Mesendoderm (in vitro differentiated cells): ENCODE results near the gene SMTNL2.

Source experiments
- DNase-seq: peaks from one replicate; pipeline ENCODE4 v3.0.0; 2013
- H2AK5ac ChIP-seq: 2 replicates; pipeline ENCODE4 v1.6.1; 2013; ENCODE audit warnings: low read length, inconsistent platforms
- H2BK120ac ChIP-seq: 2 replicates; pipeline ENCODE4 v1.6.1; 2013; ENCODE audit warnings: low read depth, mild to moderate bottlenecking, low read length, moderate library complexity, mixed read lengths
- H2BK15ac ChIP-seq: replicated peaks from 2 replicates; pipeline ENCODE4 v1.6.1; 2013; ENCODE audit warnings: low read depth, mild to moderate bottlenecking, moderate library complexity
- H2BK5ac ChIP-seq: 2 replicates; pipeline ENCODE4 v1.6.1; 2013; ENCODE audit warnings: low read length, inconsistent platforms
- H3K18ac ChIP-seq: 2 replicates; pipeline ENCODE4 v1.6.1; 2013; ENCODE audit warnings: mild to moderate bottlenecking, low read length, mixed read lengths
- H3K23ac ChIP-seq: one replicate; pipeline ENCODE4 v1.6.1; 2013; ENCODE audit warnings: low read length
- H3K27ac ChIP-seq: 2 replicates; pipeline ENCODE4 v1.5.1; 2013; ENCODE audit warnings: low read depth, mild to moderate bottlenecking, inconsistent platforms, low read length, moderate library complexity
- H3K27me3 ChIP-seq: 2 replicates; pipeline ENCODE4 v1.6.1; 2013; ENCODE audit warnings: low read length, control low read depth, mild to moderate bottlenecking, inconsistent platforms; ENCODE audit not compliant: insufficient read depth, poor library complexity
- H3K36me3 ChIP-seq: 2 replicates; pipeline ENCODE4 v1.6.1; 2013; ENCODE audit warnings: low read length, inconsistent platforms; ENCODE audit not compliant: control insufficient read depth, insufficient read depth
- H3K4ac ChIP-seq: one replicate; pipeline ENCODE4 v1.6.1; 2013; ENCODE audit warnings: low read depth, mild to moderate bottlenecking, low read length, moderate library complexity
- H3K4me1 ChIP-seq: 2 replicates; pipeline ENCODE4 v1.6.1; 2013; ENCODE audit warnings: low read depth, low read length, inconsistent platforms; ENCODE audit not compliant: control insufficient read depth
- H3K4me2 ChIP-seq: 2 replicates; pipeline ENCODE4 v1.6.1; 2013; ENCODE audit warnings: low read length
- H3K4me3 ChIP-seq: 2 replicates; pipeline ENCODE4 v1.5.1; 2013; ENCODE audit warnings: mild to moderate bottlenecking, low read length
- H3K56ac ChIP-seq: one replicate; pipeline ENCODE4 v1.6.1; 2013; ENCODE audit warnings: low read length
- H3K79me1 ChIP-seq: 2 replicates; pipeline ENCODE4 v1.6.1; 2013; ENCODE audit warnings: low read length, inconsistent platforms
- H3K79me2 ChIP-seq: 2 replicates; pipeline ENCODE4 v1.6.1; 2013; ENCODE audit warnings: mild to moderate bottlenecking, low read length; ENCODE audit not compliant: control insufficient read depth, insufficient read depth
- H3K9ac ChIP-seq: 2 replicates; pipeline ENCODE4 v1.6.1; 2013; ENCODE audit warnings: low read length, inconsistent platforms
- H4K5ac ChIP-seq: one replicate; pipeline ENCODE4 v1.6.1; 2013; ENCODE audit warnings: low read length
- H4K8ac ChIP-seq: one replicate; pipeline ENCODE4 v1.6.1; 2013; ENCODE audit warnings: low read depth, mild to moderate bottlenecking, control low read depth, low read length, moderate library complexity
- WGBS: extraction: QIAGEN DNeasy Blood & Tissue Kit; methylation state at CpG from one replicate; pipeline ENCODE4 v1.1.7; 2013; ENCODE audit warnings: low lambda C conversion rate, missing lambda C conversion rate; ENCODE audit not compliant: insufficient coverage; ENCODE audit errors: extremely low coverage; 5-methylcytosine and 5-hydroxymethylcytosine counted together

Gene SMTNL2

DNA sequence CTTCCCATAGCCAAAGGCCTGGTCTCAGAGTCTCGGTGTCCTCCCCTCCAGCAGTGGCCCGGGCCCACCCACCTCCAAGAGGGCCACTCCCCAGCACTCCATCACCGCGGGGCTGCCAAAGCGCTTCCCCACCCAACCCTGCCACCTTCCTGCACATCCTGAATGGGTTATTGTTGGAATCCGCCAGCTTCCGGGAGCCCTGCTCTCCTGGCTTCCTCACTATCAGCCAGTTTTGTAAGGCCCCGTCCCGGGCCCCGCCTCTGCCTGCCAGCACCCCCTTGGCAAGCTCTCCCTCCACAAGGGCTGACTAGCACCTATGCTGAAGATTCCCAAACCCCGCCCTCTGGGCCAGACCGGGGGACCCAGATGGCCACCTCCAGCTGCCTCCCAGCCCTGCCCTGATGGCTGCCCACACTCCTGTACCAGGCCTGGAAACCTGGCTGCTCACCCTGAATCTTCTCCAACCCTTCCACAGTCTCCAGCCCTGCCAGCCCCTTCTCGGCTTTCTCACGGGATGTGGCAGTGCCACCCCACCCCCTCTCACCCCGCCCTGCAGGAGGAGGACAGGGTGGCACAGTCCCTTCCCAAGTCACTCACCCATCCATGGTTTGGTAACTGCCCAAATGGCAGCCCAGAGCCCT, 43.5 kb upstream of the SMTNL2 start:
- Histone ChIP-seq H3K23ac (no peak overlapping the region), H3K4me1 (no peaks in the 10 kb centered on the region), H3K4me2 (no peak overlapping the region), H3K18ac (no peak overlapping the region), H3K79me1 (no peaks in the 10 kb centered on the region), H3K56ac (no peak overlapping the region), H3K27me3 (no peaks in the 10 kb centered on the region), H3K4ac (no peak overlapping the region), H2BK120ac (no peak overlapping the region), H3K9ac (no peak overlapping the region), H3K4me3 (no peak overlapping the region), H3K79me2 (no peaks in the 10 kb centered on the region), H3K27ac (no peak overlapping the region), H3K36me3 (peaks cover 21% of the 10 kb centered on the region), H2AK5ac (no peak overlapping the region), H2BK15ac (no peak overlapping the region), H4K8ac (no peak overlapping the region), H4K5ac (no peak overlapping the region), H2BK5ac (no peak overlapping the region)
- no CpG with 5 or more reads among the region's 15 CpGs for WGBS
- DNase-seq = no peak

DNA sequence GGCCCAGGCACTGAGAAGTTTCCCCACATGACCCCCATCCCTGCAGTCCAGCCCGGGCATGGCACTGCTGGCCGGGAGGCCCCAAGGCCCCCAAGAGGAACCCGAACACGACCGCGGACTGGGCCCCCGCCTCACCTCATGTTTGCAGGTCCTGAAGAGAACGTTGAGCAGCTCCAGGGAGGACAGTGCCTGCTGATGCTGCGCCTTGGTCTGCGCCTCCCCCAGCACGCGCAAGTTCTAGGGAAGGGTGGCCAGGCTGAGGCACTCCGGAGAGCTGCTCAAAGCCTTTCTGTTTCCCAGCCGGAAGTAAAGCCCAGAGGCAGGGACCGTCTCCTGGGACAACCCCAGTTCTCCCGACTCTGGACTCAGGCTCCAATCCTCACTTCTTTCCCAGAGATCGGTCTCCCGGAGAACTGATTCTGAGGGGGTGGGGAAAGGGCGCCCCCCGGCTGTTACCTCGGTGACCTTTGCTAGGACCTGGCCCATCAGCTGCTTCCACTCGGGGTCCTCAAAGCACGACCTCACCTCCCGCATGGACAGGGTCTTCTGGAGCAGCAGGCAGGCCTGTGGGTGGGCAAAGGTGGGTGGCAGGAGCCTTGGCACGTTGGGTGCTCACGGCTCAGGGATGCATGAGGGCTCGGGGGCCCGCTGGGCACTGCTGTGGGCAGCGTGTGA, 42.9 kb upstream of the SMTNL2 start:
- no CpG with 5 or more reads among the region's 29 CpGs for WGBS
- no peak overlapping the region for H3K4me3 ChIP-seq
- DNase-seq = no peak

DNA sequence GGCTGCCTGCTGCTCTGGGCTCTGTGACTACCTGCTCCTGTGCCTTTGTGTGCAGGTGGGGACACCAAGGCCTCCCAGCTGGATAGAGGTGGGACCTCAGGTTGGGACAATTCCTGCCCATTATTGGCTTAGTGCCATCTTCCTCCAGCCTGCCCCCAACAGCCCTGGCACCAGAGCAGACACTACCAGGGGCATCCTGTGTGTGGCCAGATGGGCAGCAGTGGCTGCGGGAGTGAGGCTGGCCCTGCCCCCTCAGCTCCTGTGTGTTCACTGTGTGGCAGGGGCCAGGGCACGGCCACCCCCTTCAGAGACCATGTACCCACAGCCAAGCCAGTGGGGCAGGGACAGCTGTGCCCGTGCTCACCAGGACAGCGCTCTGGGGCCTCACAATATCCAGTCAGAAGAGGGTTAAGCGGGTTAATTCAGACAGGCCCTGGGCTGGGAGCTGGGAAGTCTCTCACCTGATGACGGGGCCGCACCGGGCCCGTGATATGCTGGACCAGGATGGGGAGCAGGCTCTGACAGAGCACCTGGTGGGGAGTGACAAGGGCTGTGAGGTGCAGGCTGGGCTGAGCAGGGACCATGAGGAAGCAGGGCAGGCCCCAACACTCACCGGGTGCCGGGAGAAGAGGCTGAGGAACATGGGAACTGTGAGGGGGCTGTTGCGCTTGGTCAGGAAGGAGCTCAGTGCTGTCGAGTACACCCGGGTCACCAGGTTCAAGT, 42.2 kb upstream of the SMTNL2 start:
- DNase-seq = no peak
- H3K79me1 ChIP-seq = no peaks in the 10 kb centered on the region
- H3K18ac ChIP-seq = no peak overlapping the region
- H4K8ac ChIP-seq = no peak overlapping the region
- H3K4me3 ChIP-seq = no peak overlapping the region
- no peak overlapping the region for H3K9ac ChIP-seq
- no peak overlapping the region for H3K27ac ChIP-seq
- H3K23ac ChIP-seq = no peak overlapping the region
- H2AK5ac ChIP-seq = no peak overlapping the region
- H3K79me2 ChIP-seq = no peaks in the 10 kb centered on the region
- no CpG with 5 or more reads among the region's 14 CpGs for WGBS
- H3K56ac ChIP-seq = no peak overlapping the region
- no peak overlapping the region for H3K4ac ChIP-seq
- no peak overlapping the region for H2BK120ac ChIP-seq
- H3K4me1 ChIP-seq = no peaks in the 10 kb centered on the region
- no peak overlapping the region for H4K5ac ChIP-seq
- no peak overlapping the region for H2BK15ac ChIP-seq
- H3K36me3 ChIP-seq = peaks cover 23% of the 10 kb centered on the region
- no peak overlapping the region for H2BK5ac ChIP-seq
- H3K27me3 ChIP-seq = no peaks in the 10 kb centered on the region
- H3K4me2 ChIP-seq = no peak overlapping the region

More for the DNA sequence above, 42.9 kb upstream of the SMTNL2 start:
- Histone ChIP-seq H3K4me1 (no peaks in the 10 kb centered on the region), H3K4ac (no peak overlapping the region), H3K36me3 (peaks cover 21% of the 10 kb centered on the region), H3K4me2 (no peak overlapping the region), H4K5ac (no peak overlapping the region), H3K56ac (no peak overlapping the region), H3K79me2 (no peaks in the 10 kb centered on the region), H2BK15ac (no peak overlapping the region), H3K27ac (no peak overlapping the region), H3K18ac (no peak overlapping the region), H2BK120ac (no peak overlapping the region), H2BK5ac (no peak overlapping the region), H4K8ac (no peak overlapping the region), H3K27me3 (no peaks in the 10 kb centered on the region), H3K23ac (no peak overlapping the region), H2AK5ac (no peak overlapping the region), H3K79me1 (no peaks in the 10 kb centered on the region), H3K9ac (no peak overlapping the region)

DNA sequence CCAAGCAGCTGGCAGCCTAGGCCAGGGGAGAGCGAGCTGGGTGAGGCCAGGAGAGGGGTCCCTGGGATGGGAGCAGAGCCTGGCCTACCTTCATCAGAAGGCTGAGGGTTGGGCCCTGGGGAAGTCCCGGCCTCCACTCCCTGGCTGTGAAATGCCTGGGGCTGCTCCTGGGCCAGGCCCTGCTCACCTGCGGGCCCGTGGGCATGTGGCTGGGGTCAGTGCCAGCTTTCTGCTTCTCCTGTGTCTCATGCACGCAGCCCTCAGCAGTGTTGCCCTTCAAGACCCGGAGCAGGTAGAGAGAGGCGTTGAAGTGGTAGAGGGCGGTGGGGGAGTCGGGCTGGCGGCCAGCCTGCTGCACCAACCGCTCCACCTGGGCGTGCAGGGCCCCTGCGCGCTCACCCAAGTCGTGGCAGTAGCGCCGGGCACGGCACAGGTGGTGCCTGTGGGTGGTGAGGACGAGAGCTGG, 41.6 kb upstream of the SMTNL2 start:
- Histone ChIP-seq H2AK5ac (no peak overlapping the region), H3K18ac (no peak overlapping the region), H4K5ac (no peak overlapping the region), H3K56ac (no peak overlapping the region), H2BK120ac (no peak overlapping the region), H3K36me3 (peaks cover 27% of the 10 kb centered on the region), H3K4me1 (no peaks in the 10 kb centered on the region), H3K79me1 (no peaks in the 10 kb centered on the region), H4K8ac (no peak overlapping the region), H3K27ac (no peak overlapping the region), H3K4me2 (no peak overlapping the region), H3K79me2 (no peaks in the 10 kb centered on the region), H3K4ac (no peak overlapping the region), H2BK5ac (no peak overlapping the region), H3K27me3 (no peaks in the 10 kb centered on the region), H3K23ac (no peak overlapping the region), H2BK15ac (no peak overlapping the region), H3K9ac (no peak overlapping the region), H3K4me3 (no peak overlapping the region)
- DNase-seq = no peak
- WGBS = no CpG with 5 or more reads among the region's 19 CpGs

DNA sequence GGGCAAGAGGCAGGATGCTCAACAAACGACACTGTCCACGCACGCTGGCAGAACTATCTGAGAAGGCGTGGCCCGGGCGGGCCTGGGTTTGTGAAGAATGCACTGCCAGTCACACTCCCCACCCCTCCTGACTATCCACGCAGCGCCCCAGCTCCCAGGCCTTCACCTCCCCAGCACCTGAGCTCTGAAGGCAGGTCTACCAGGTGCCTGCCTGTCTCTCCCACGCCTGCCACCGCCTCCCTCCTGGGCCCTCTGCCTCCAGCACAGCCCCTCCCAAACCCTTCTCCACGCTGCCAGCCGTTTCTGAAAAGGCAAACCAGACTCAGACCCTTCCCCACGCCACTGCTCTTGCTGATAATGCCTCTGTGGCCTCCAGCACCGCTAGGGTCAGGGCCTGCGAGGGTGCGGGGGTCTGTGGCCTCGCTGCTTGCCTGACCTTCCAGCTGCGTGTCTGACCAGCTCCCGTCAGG, 40.7 kb upstream of the SMTNL2 start:
- peaks cover 31% of the 10 kb centered on the region for H3K36me3 ChIP-seq
- no peaks in the 10 kb centered on the region for H3K79me2 ChIP-seq
- no peaks in the 10 kb centered on the region for H3K4me1 ChIP-seq
- WGBS = no CpG with 5 or more reads among the region's 19 CpGs
- H2AK5ac ChIP-seq = no peak overlapping the region
- no peak overlapping the region for H3K18ac ChIP-seq
- H3K4ac ChIP-seq = no peak overlapping the region
- H3K27me3 ChIP-seq = no peaks in the 10 kb centered on the region
- no peak overlapping the region for H3K9ac ChIP-seq
- H4K5ac ChIP-seq = no peak overlapping the region
- H3K4me2 ChIP-seq = no peak overlapping the region
- no peak overlapping the region for H3K27ac ChIP-seq
- no peak for DNase-seq
- H3K79me1 ChIP-seq = peaks cover 2% of the 10 kb centered on the region
- no peak overlapping the region for H2BK5ac ChIP-seq
- H2BK15ac ChIP-seq = no peak overlapping the region
- no peak overlapping the region for H4K8ac ChIP-seq
- no peak overlapping the region for H3K23ac ChIP-seq
- H2BK120ac ChIP-seq = no peak overlapping the region
- H3K56ac ChIP-seq = no peak overlapping the region
- H3K4me3 ChIP-seq = no peak overlapping the region
